ENCODE measurements around the gene HDAC9.

Gene HDAC9

GRCh38 chr7:18861514-18862118 is 366.1 kb downstream of the HDAC9 start:
- H3K4me1 ChIP-seq: peaks cover 0 to 15% (median 2%) of the 10 kb centered on the region in 4 donors
- H3K27ac ChIP-seq: no peak overlapping the region
- H3K4me3 ChIP-seq: no peak overlapping the region
- H3K27me3 ChIP-seq: no peaks in the 10 kb centered on the region
- H3K9me3 ChIP-seq: no peaks in the 10 kb centered on the region
- no peak for DNase-seq
- intact Hi-C loops (cut with DNase I; ENCODE audit: low total_unique reads): no loop called here
- TF ChIP-seq CTCF (IDR thresholded peaks at IDR 0.05): no peak
- no peaks in the 10 kb centered on the region for H3K36me3 ChIP-seq

GRCh38 chr7:18864967-18865366 is 369.4 kb downstream of the HDAC9 start:
- Histone ChIP-seq H3K36me3 (no peaks in the 10 kb centered on the region), H3K27me3 (no peaks in the 10 kb centered on the region), H3K27ac (no peak overlapping the region), H3K9me3 (no peaks in the 10 kb centered on the region), H3K4me1 (peaks cover 0 to 16% (median 6%) of the 10 kb centered on the region in 4 donors), H3K4me3 (no peak overlapping the region)
- peak in 1 of 2 donors; percentile 22 for DNase-seq
- intact Hi-C loops (cut with DNase I; ENCODE audit: low total_unique reads): no loop called here
- TF ChIP-seq CTCF (IDR thresholded peaks at IDR 0.05): no peak

GRCh38 chr7:18866359-18867036 is 370.9 kb downstream of the HDAC9 start:
- H3K4me1 ChIP-seq: peaks cover 0 to 16% (median 6%) of the 10 kb centered on the region in 4 donors
- no peak for TF ChIP-seq CTCF (IDR thresholded peaks at IDR 0.05)
- no peaks in the 10 kb centered on the region for H3K36me3 ChIP-seq
- no peaks in the 10 kb centered on the region for H3K9me3 ChIP-seq
- no peak overlapping the region for H3K4me3 ChIP-seq
- peak; percentile 92 to 93 for DNase-seq
- intact Hi-C loops (cut with DNase I; ENCODE audit: low total_unique reads): no loop called here
- no peaks in the 10 kb centered on the region for H3K27me3 ChIP-seq
- peak overlapping the region; percentile 59 to 60 for H3K27ac ChIP-seq

GRCh38 chr7:18872344-18872743 is 376.8 kb downstream of the HDAC9 start:
- DNase-seq: no peak
- no peak overlapping the region for H3K4me3 ChIP-seq
- no peaks in the 10 kb centered on the region for H3K27me3 ChIP-seq
- H3K4me1 ChIP-seq: peaks cover 0 to 4% (median under 1%) of the 10 kb centered on the region in 4 donors
- intact Hi-C loops (cut with DNase I; ENCODE audit: low total_unique reads): no loop called here
- H3K36me3 ChIP-seq: no peaks in the 10 kb centered on the region
- no peak overlapping the region for H3K27ac ChIP-seq
- TF ChIP-seq CTCF (IDR thresholded peaks at IDR 0.05): no peak
- no peaks in the 10 kb centered on the region for H3K9me3 ChIP-seq

- Histone ChIP-seq H3K27me3 (no peaks in the 10 kb centered on the region), H3K36me3 (no peaks in the 10 kb centered on the region), H3K9me3 (no peaks in the 10 kb centered on the region), H3K4me1 (no peaks in the 10 kb centered on the region), H3K4me3 (no peak overlapping the region), H3K27ac (no peak overlapping the region)
- TF ChIP-seq CTCF (IDR thresholded peaks at IDR 0.05): no peak
- no peak for DNase-seq
- intact Hi-C loops (cut with DNase I; ENCODE audit: low total_unique reads): no loop called here
Observed at GRCh38 chr7:18873734-18874336, 378.3 kb downstream of the HDAC9 start.
